H1 (cell line): ENCODE measurements around the gene CABP2. TPM values are rescaled to one million over a fixed set of nuclear protein-coding genes. Genes with fewer than 3 reads are reported as not detected.

Experiments used
- CTCF ChIA-PET: fragments of 300-600 bp; sonication (Branson Sonifier 250); formaldehyde crosslinking; loops from one replicate; lab custom pipeline; 2021; ENCODE audit not compliant: partially characterized antibody; lab: Charles Lee
- POLR2A ChIA-PET: fragments of 300-600 bp; sonication (Branson Sonifier 250); formaldehyde crosslinking; loops from one replicate; lab custom pipeline; 2021; ENCODE audit warnings: inconsistent platforms; ENCODE audit not compliant: partially characterized antibody; lab: Charles Lee
- DNase-seq, 2 experiments: peaks; one replicate each; pipeline versions ENCODE4 v3.0.0 to v3.0.0-alpha.2; 2010 to 2022; ENCODE audit warnings: low spot score in 2 of 2, low read depth in 1 of 2, mixed read lengths in 1 of 2
- FAIRE-seq: peaks from 2 replicates; lab custom pipeline; 2011; peaks lifted over from hg19 to GRCh38; lab: Jason Lieb, UNC
- H2AFZ ChIP-seq: 2 replicates; pipeline ENCODE4 v1.8.1; 2012; ENCODE audit warnings: low read length, inconsistent platforms
- H2AK5ac ChIP-seq: 2 replicates; pipeline ENCODE4 v1.6.1; 2013; ENCODE audit warnings: low read depth, low read length
- H2BK120ac ChIP-seq: replicated peaks from 2 replicates; pipeline ENCODE3; 2013; ENCODE audit warnings: low read depth, low read length, inconsistent platforms
- H2BK12ac ChIP-seq: 2 replicates; pipeline ENCODE4 v1.6.1; 2013; ENCODE audit warnings: low read depth, low read length
- H2BK15ac ChIP-seq: 2 replicates; pipeline ENCODE4 v1.6.1; 2013; ENCODE audit warnings: low read length
- H2BK20ac ChIP-seq: 2 replicates; pipeline ENCODE4 v1.6.1; 2013; ENCODE audit warnings: low read length
- H2BK5ac ChIP-seq: 2 replicates; pipeline ENCODE4 v1.6.1; 2013; ENCODE audit warnings: low read depth, low read length
- H3K14ac ChIP-seq: 2 replicates; pipeline ENCODE4 v1.6.1; 2013; ENCODE audit warnings: inconsistent platforms; ENCODE audit not compliant: insufficient read length
- H3K18ac ChIP-seq: 2 replicates; pipeline ENCODE4 v1.6.1; 2013; ENCODE audit warnings: low read length; ENCODE audit errors: extremely low read depth
- H3K23ac ChIP-seq: 2 replicates; pipeline ENCODE4 v1.6.1; 2013; ENCODE audit warnings: inconsistent platforms; ENCODE audit not compliant: insufficient read length
- H3K23me2 ChIP-seq: 2 replicates; pipeline ENCODE4 v1.6.1; 2013; ENCODE audit warnings: low read depth, low read length
- H3K27ac ChIP-seq: 2 replicates; pipeline ENCODE4 v1.6.1; 2011; ENCODE audit warnings: low read depth, low read length, inconsistent platforms
- H3K27me3 ChIP-seq, 4 experiments: replicated peaks in 1 of 4; 1 replicate in 1 of 4; 2 replicates in 3 of 4; pipeline versions ENCODE4 v1.6.1 to v1.8.1; 2011 to 2013; ENCODE audit warnings: low read length in 3 of 4, mild to moderate bottlenecking in 3 of 4, inconsistent platforms in 2 of 4, mixed read lengths in 2 of 4, moderate library complexity in 1 of 4; ENCODE audit not compliant: control insufficient read depth in 3 of 4, insufficient read depth in 3 of 4; ENCODE audit errors: extremely low read depth in 1 of 4
- H3K36me3 ChIP-seq, 4 experiments: 2 replicates each; pipeline versions ENCODE4 v1.6.1 to v1.8.1; 2011 to 2013; ENCODE audit warnings: mild to moderate bottlenecking in 4 of 4, low read length in 3 of 4, moderate library complexity in 2 of 4, control low read depth in 1 of 4, inconsistent platforms in 1 of 4; ENCODE audit not compliant: insufficient read depth in 4 of 4, control insufficient read depth in 2 of 4
- H3K4ac ChIP-seq: replicated peaks from 2 replicates; pipeline ENCODE3; 2013; ENCODE audit warnings: low read length, low read depth, mixed read lengths, inconsistent platforms; ENCODE audit not compliant: insufficient read length
- H3K4me1 ChIP-seq, 4 experiments: replicated peaks in 1 of 4; 1 replicate in 1 of 4; 2 replicates in 3 of 4; pipeline versions ENCODE4 v1.6.1 to v1.8.1; 2011 to 2013; ENCODE audit warnings: low read length in 3 of 4, inconsistent platforms in 2 of 4, mixed read lengths in 1 of 4; ENCODE audit not compliant: insufficient read depth in 4 of 4, control insufficient read depth in 3 of 4
- H3K4me2 ChIP-seq, 2 experiments: 2 replicates each; pipeline versions ENCODE4 v1.6.1 to v1.8.1; 2011 to 2013; ENCODE audit warnings: low read depth in 2 of 2, low read length in 2 of 2, control low read depth in 1 of 2, inconsistent platforms in 1 of 2, mild to moderate bottlenecking in 1 of 2; ENCODE audit not compliant: insufficient read depth in 1 of 2
- H3K4me3 ChIP-seq, 4 experiments: fragments of 200-600, 300-600 bp in 1 of 4; sonication (generic), shearing (Covaris generic), sonication (Bioruptor Twin) in 1 of 4; 2 replicates each; pipeline versions ENCODE4 v1.5.1 to v1.8.1; 2011 to 2016; ENCODE audit warnings: low read length in 4 of 4, low read depth in 3 of 4, control low read depth in 2 of 4, inconsistent platforms in 2 of 4, mild to moderate bottlenecking in 2 of 4, mixed read lengths in 1 of 4, moderate library complexity in 1 of 4; ENCODE audit not compliant: insufficient read depth in 2 of 4; ENCODE audit errors: extremely low read depth in 1 of 4
- H3K56ac ChIP-seq: replicated peaks from 2 replicates; pipeline ENCODE3; 2013; ENCODE audit warnings: low read depth, mild to moderate bottlenecking, mixed read lengths, low read length, inconsistent platforms; ENCODE audit not compliant: insufficient read length
- H3K79me1 ChIP-seq: 2 replicates; pipeline ENCODE4 v1.6.1; 2013; ENCODE audit warnings: low read depth, low read length, control low read depth
- H3K79me2 ChIP-seq, 2 experiments: 2 replicates each; pipeline versions ENCODE4 v1.6.1 to v1.8.1; 2012 to 2013; ENCODE audit warnings: low read length in 2 of 2, mild to moderate bottlenecking in 2 of 2, inconsistent platforms in 1 of 2; ENCODE audit not compliant: insufficient read depth in 2 of 2, control insufficient read depth in 1 of 2
- H3K9ac ChIP-seq, 4 experiments: replicated peaks in 1 of 4; 1 replicate in 1 of 4; 2 replicates in 3 of 4; pipeline versions ENCODE4 v1.6.1 to v1.8.1; 2011 to 2013; ENCODE audit warnings: low read depth in 3 of 4, low read length in 3 of 4, control low read depth in 2 of 4, mild to moderate bottlenecking in 2 of 4, moderate library complexity in 2 of 4, inconsistent platforms in 1 of 4; ENCODE audit errors: extremely low read depth in 1 of 4
- H3K9me3 ChIP-seq, 2 experiments: 2 replicates each; pipeline versions ENCODE4 v1.6.1 to v1.8.1; 2012 to 2013; ENCODE audit warnings: mild to moderate bottlenecking in 2 of 2, moderate library complexity in 2 of 2, control low read depth in 1 of 2, inconsistent platforms in 1 of 2, low read depth in 1 of 2, low read length in 1 of 2, mixed read lengths in 1 of 2; ENCODE audit not compliant: insufficient read depth in 2 of 2
- H4K20me1 ChIP-seq, 2 experiments: replicated peaks in 1 of 2; 2 replicates each; pipeline versions ENCODE3 to v1.8.1; 2011 to 2013; ENCODE audit warnings: inconsistent platforms in 2 of 2, low read length in 2 of 2, mild to moderate bottlenecking in 1 of 2; ENCODE audit not compliant: insufficient read depth in 2 of 2, control insufficient read depth in 1 of 2
- H4K5ac ChIP-seq: 2 replicates; pipeline ENCODE4 v1.6.1; 2013; ENCODE audit warnings: low read length, low read depth, mixed read lengths, inconsistent platforms; ENCODE audit not compliant: insufficient read length
- H4K8ac ChIP-seq: 2 replicates; pipeline ENCODE4 v1.8.0; 2013; ENCODE audit warnings: mild to moderate bottlenecking, moderate library complexity, low read length, inconsistent platforms; ENCODE audit not compliant: insufficient read depth; ENCODE audit errors: extremely low read depth
- H4K91ac ChIP-seq: replicated peaks from 2 replicates; pipeline ENCODE3; 2013; ENCODE audit warnings: low read length, mixed read lengths, inconsistent platforms; ENCODE audit not compliant: insufficient read length
- ATF2 ChIP-seq: IDR thresholded peaks from 2 replicates; pipeline ENCODE4 v1.6.1; 2012; ENCODE audit warnings: low read length, inconsistent platforms
- CREB1 ChIP-seq: IDR thresholded peaks from 2 replicates; pipeline ENCODE4 v1.6.1; 2012; ENCODE audit warnings: inconsistent platforms
- CTCF ChIP-seq, 3 experiments: IDR thresholded peaks; 1 replicate in 2 of 3; 2 replicates in 1 of 3; pipeline versions ENCODE4 v1.5.1 to v1.6.1; 2011; ENCODE audit warnings: low read length in 3 of 3, mild to moderate bottlenecking in 3 of 3, inconsistent platforms in 2 of 3, low read depth in 1 of 3, moderate library complexity in 1 of 3; ENCODE audit not compliant: insufficient read depth in 1 of 3; ENCODE audit errors: control extremely low read depth in 1 of 3
- MAX ChIP-seq: IDR thresholded peaks from 2 replicates; pipeline ENCODE4 v1.6.1; 2012; ENCODE audit warnings: inconsistent platforms
- POLR2AphosphoS5 ChIP-seq: IDR thresholded peaks from 2 replicates; pipeline ENCODE4 v1.6.1; 2011; ENCODE audit warnings: low read depth, low read length
- SP4 ChIP-seq: IDR thresholded peaks from 2 replicates; pipeline ENCODE4 v1.6.1; 2012; ENCODE audit warnings: low read length, inconsistent platforms
- TBP ChIP-seq: IDR thresholded peaks from 2 replicates; pipeline ENCODE4 v1.6.1; 2011; ENCODE audit warnings: low read depth, low read length, improper control_type of control experiment
- YY1 ChIP-seq: IDR thresholded peaks from 2 replicates; pipeline ENCODE4 v1.6.1; 2011; ENCODE audit warnings: low read depth, mild to moderate bottlenecking, low read length
- WGBS, 2 experiments: shearing (Covaris generic) in 1 of 2; methylation state at CpG; one replicate each; pipeline versions ENCODE4 v1.1.6 to v1.1.7; 2013 to 2015; ENCODE audit warnings: low lambda C conversion rate in 2 of 2, mixed read lengths in 2 of 2, inconsistent platforms in 1 of 2, low coverage in 1 of 2, missing lambda C conversion rate in 1 of 2; ENCODE audit not compliant: insufficient replicate concordance in 2 of 2, insufficient coverage in 1 of 2, insufficient read length in 1 of 2; ENCODE audit errors: extremely low coverage in 1 of 2, missing lambda C conversion rate in 1 of 2; 5-methylcytosine and 5-hydroxymethylcytosine counted together
- polyA plus RNA-seq, 7 experiments: library from polyadenylated mRNA; depleted of rRNA in 3 of 7; stranded (reverse) in 5 of 7; unstranded in 2 of 7; fragments of >200 nt in 5 of 7; fragments of 200-250 nt in 2 of 7; gene quantifications; 1 replicate in 5 of 7; 2 replicates in 1 of 7; 4 replicates in 1 of 7; pipeline versions ENCODE4 v1.2.1 to v1.2.3, GENCODE V29; 2011 to 2013; ENCODE audit warnings: missing spikeins in 2 of 7, mixed read lengths in 2 of 7
- total RNA-seq: library from RNA; stranded (reverse); fragmentation: NEBNext Ultra II Directional; extraction: Animal tissue kit (Norgen Biotek cat#: 25700); gene quantifications from 2 replicates; pipeline ENCODE4 v1.2.1, GENCODE V29; 2021

Gene CABP2
- total and polyA plus RNA-seq, 2 of the 8 experiments (the other 6 are each of a cell fraction or from before 2014, with no cell fraction given): not detected

- Histone ChIP-seq H3K79me2 (no peaks in the 10 kb centered on the region), H4K91ac (no peak overlapping the region), H2BK12ac (no peak overlapping the region), H3K79me1 (no peaks in the 10 kb centered on the region), H3K4me3 (no peak overlapping the region), H3K27me3 (no peaks in the 10 kb centered on the region; a peak in 1 of 7 replicates), H2BK20ac (no peak overlapping the region), H3K27ac (no peak overlapping the region), H3K4me2 (no peak overlapping the region), H3K4ac (no peak overlapping the region), H4K5ac (no peak overlapping the region), H3K9ac (no peak overlapping the region), H2BK5ac (no peak overlapping the region), H2BK120ac (no peak overlapping the region), H3K18ac (no peak overlapping the region), H3K23ac (no peak overlapping the region), H3K23me2 (no peaks in the 10 kb centered on the region), H3K4me1 (peaks cover 0 to 3% (median 0%) of the 10 kb centered on the region in 4 experiments; a peak in 1 of 7 replicates), H3K14ac (no peak overlapping the region), H4K8ac (no peak overlapping the region), H2AK5ac (no peak overlapping the region), H3K9me3 (peaks cover 0 to 4% of the 10 kb centered on the region in 2 experiments; a peak in 1 of 4 replicates), H3K56ac (no peak overlapping the region), H2BK15ac (no peak overlapping the region), H3K36me3 (no peaks in the 10 kb centered on the region), H2AFZ (no peak overlapping the region), H4K20me1 (no peaks in the 10 kb centered on the region)
- CTCF ChIA-PET: interaction anchor here (0.7 to 10.9 kb wide), 25 partner anchors 10 to 221 kb away, joined by 3 to 97 read pairs (median 4); partner anchors contain the start of gene GSTP1
- WGBS, 2 experiments: 71% methylated on average over 21 of the region's 21 CpGs; no CpG with 5 or more reads in 1 of the 2 experiments
- no peak for DNase-seq
- POLR2A ChIA-PET: interaction anchor here (1.0 to 3.9 kb wide), 6 partner anchors 11 to 55 kb away, joined by 3 to 35 read pairs (median 4); partner anchors contain the start of gene GSTP1
- FAIRE-seq: peak; percentile 7
- no peak for TF ChIP-seq POLR2AphosphoS5
- peak; percentile 29; the same call in 1 of the 2 replicates for TF ChIP-seq YY1
- peak; percentile 10; the same call in 1 of the 2 replicates for TF ChIP-seq TBP
- TF ChIP-seq CREB1: no peak
- peak; percentile 7; the same call in 1 of the 2 replicates for TF ChIP-seq MAX
- TF ChIP-seq SP4: no peak
- TF ChIP-seq CTCF (IDR thresholded peaks at IDR 0.05; ENCODE audit: control extremely low read depth in 1 of 3, insufficient read depth in 1 of 3, low read depth in 1 of 3, low read length in 3 of 3): peak; percentile 72 to 76 (median 73)
- TF ChIP-seq ATF2: no peak
Observed at GRCh38 chr11:67572747-67573419, 49.6 kb upstream of the CABP2 start.
